ENCODE measurements around the gene HERC4. TPM values are rescaled to one million over a fixed set of nuclear protein-coding genes. Genes with fewer than 3 reads are reported as not detected.

HERC4 gene
- total RNA-seq, 2 experiments from 2014 or later: 46.0 to 46.8 TPM

DNA sequence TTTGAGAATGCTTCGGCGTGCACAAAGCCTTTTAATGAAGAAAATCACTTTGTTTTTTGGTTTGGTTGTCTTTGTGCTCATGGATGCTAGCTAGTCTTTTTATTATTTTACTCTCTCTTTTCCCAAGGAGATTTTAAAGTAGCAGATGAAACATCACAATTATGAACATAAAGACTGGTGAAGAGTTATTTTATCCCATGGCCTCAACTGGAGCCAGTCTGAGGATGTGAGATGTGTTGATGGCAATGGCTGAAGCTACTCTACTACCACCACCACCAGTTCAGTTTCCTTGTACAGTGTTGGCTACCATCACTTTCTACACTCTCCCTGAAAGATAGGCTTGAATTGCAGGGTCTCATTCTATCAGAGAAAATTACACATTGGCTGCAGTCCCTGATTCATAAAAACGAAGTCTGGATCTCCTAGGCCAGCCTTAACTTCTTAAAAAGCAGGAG lies 494 bp upstream of the HERC4 start:
- H3K4me1 ChIP-seq (ENCODE audit: insufficient read depth, low read length): peaks cover 6% of the 10 kb centered on the region
- intact Hi-C loops (cut with DNase I, micrococcal nuclease): loop anchor here (2.0 to 10.0 kb wide), 8 partner anchors 191 to 829 kb away; partner anchors contain the start of genes HNRNPH3 (in 2 of the 2), PBLD (in 2 of the 2), SIRT1 (in 2 of the 2) and DDX50 (in 1 of the 2)
- no peaks in the 10 kb centered on the region for H3K27me3 Mint-ChIP-seq
- DNase-seq (peak in 1 of 14 experiments; percentile 6), ATAC-seq (ENCODE audit: poor library complexity) (no peak)
- no peaks in the 10 kb centered on the region for H3K9me3 Mint-ChIP-seq
- peak overlapping the region; percentile 93 for H3K4me3 Mint-ChIP-seq
- peak overlapping the region; percentile 88 for H3K4me3 ChIP-seq (ENCODE audit: low read length)
- peaks cover 30% of the 10 kb centered on the region for H3K36me3 Mint-ChIP-seq (ENCODE audit: low read depth)
- TF ChIP-seq, protein P1, sequence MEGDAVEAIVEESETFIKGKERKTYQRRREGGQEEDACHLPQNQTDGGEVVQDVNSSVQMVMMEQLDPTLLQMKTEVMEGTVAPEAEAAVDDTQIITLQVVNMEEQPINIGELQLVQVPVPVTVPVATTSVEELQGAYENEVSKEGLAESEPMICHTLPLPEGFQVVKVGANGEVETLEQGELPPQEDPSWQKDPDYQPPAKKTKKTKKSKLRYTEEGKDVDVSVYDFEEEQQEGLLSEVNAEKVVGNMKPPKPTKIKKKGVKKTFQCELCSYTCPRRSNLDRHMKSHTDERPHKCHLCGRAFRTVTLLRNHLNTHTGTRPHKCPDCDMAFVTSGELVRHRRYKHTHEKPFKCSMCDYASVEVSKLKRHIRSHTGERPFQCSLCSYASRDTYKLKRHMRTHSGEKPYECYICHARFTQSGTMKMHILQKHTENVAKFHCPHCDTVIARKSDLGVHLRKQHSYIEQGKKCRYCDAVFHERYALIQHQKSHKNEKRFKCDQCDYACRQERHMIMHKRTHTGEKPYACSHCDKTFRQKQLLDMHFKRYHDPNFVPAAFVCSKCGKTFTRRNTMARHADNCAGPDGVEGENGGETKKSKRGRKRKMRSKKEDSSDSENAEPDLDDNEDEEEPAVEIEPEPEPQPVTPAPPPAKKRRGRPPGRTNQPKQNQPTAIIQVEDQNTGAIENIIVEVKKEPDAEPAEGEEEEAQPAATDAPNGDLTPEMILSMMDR (IDR thresholded peaks at IDR 0.05): no peak
- peaks cover 46% of the 10 kb centered on the region for H3K4me1 Mint-ChIP-seq (ENCODE audit: low read depth)
- H3K27ac ChIP-seq (ENCODE audit: low read depth in 1 of 2, low read length in 2 of 2): peak overlapping the region; percentile 38 to 94
- peaks cover 10% of the 10 kb centered on the region for H3K36me3 ChIP-seq (ENCODE audit: insufficient read depth, low read length)
- ChIA-PET CTCF (no interaction called here), POLR2A (interaction anchor here (0.8 to 2.7 kb wide), 2 partner anchors 25 to 191 kb away, joined by 3 to 23 read pairs; partner anchors contain the start of gene SIRT1)
- peak overlapping the region; percentile 89 for H3K27ac Mint-ChIP-seq
- H3K27me3 ChIP-seq (ENCODE audit: control insufficient read depth in 1 of 2, insufficient read depth in 2 of 2, low read length in 2 of 2): no peaks in the 10 kb centered on the region
- no peaks in the 10 kb centered on the region for H3K9me3 ChIP-seq (ENCODE audit: control insufficient read depth in 1 of 2, insufficient read depth in 1 of 2, low read length in 2 of 2)

DNA sequence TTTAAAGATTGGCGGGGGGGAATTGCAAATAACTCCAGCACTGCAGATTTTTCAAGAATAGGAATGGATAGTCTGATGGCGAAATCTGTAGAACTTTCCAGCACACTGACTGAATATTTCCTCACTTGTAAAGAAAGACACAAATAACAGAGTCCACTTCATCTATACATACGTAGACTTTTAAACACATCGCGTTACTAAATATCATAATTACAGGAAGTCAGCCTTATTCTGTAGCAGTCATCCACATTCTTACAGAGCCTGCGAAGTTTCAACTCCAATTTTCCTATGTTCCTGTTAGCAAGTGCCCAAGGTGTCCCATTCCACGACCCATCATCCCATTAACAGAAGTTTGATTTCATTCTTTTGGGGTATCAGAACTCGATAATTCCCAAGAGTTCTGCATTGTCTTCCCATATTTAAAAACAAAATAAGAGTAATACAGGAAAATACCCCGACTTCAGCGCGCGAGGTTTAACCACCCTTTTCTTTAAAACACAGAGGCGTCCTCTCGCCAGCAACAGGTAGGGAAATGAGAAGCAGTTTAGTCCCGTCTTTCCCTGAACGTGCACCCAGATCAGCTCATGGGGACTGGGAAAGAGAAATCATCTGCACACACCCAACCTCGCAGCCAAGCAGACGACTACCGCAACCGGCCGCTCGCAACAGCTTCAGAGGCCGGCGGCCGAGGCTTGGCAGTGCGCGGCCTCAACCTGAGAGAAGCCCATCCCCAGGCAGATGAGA lies 880 bp downstream of the HERC4 start:
- no peaks in the 10 kb centered on the region for H3K9me3 ChIP-seq (ENCODE audit: control insufficient read depth in 1 of 2, insufficient read depth in 1 of 2, low read length in 2 of 2)
- ChIA-PET CTCF (no interaction called here), POLR2A (interaction anchor here (0.7 to 2.7 kb wide), 3 partner anchors 189 to 258 kb away, joined by 3 to 23 read pairs (median 5); partner anchors contain the start of genes HNRNPH3 and SIRT1)
- no peaks in the 10 kb centered on the region for H3K27me3 ChIP-seq (ENCODE audit: control insufficient read depth in 1 of 2, insufficient read depth in 2 of 2, low read length in 2 of 2)
- peak overlapping the region; percentile 93 for H3K4me3 Mint-ChIP-seq
- peak in 2 of 14 experiments; percentile 29 to 30 for DNase-seq
- peaks cover 39% of the 10 kb centered on the region for H3K36me3 Mint-ChIP-seq (ENCODE audit: low read depth)
- peaks cover 14% of the 10 kb centered on the region for H3K36me3 ChIP-seq (ENCODE audit: insufficient read depth, low read length)
- peak overlapping the region; percentile 88 for H3K4me3 ChIP-seq (ENCODE audit: low read length)
- no peak for ATAC-seq (ENCODE audit: poor library complexity)
- no peaks in the 10 kb centered on the region for H3K9me3 Mint-ChIP-seq
- peak overlapping the region; percentile 89 for H3K27ac Mint-ChIP-seq
- peak overlapping the region; percentile 94 for H3K27ac ChIP-seq (ENCODE audit: low read depth in 1 of 2, low read length in 2 of 2)
- H3K4me1 Mint-ChIP-seq (ENCODE audit: low read depth): peaks cover 50% of the 10 kb centered on the region
- H3K27me3 Mint-ChIP-seq: no peaks in the 10 kb centered on the region
- intact Hi-C loops (cut with DNase I, micrococcal nuclease): loop anchor here (2.0 to 10.0 kb wide), 9 partner anchors 42 to 831 kb away; partner anchors contain the start of genes SIRT1 (in 2 of the 2), CCAR1 (in 1 of the 2), DDX50 (in 1 of the 2) and RUFY2 (in 1 of the 2)
- TF ChIP-seq, protein P1 (IDR thresholded peaks at IDR 0.05): no peak
- peaks cover 6% of the 10 kb centered on the region for H3K4me1 ChIP-seq (ENCODE audit: insufficient read depth, low read length)

DNA sequence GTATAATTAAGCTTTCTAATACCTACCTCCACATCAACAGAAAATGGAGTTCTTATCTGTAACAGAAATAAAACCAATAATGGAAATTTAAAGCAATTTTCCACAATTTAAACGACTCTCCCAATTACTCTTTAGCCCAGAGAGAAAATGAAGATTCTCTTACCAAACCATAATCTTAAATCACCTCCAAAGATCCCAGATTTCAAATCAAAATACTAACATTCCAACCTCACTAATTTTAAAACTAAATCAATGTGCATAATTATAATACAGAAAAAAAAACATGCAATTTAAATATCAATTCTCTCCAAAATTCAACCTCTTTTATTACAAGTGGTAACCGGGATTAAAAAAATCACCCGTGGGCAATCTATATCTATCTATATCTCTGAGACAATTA lies 1.5 kb downstream of the HERC4 start:
- intact Hi-C loops (cut with DNase I, micrococcal nuclease): loop anchor here (2.0 to 10.0 kb wide), 9 partner anchors 41 to 831 kb away; partner anchors contain the start of genes SIRT1 (in 2 of the 2), CCAR1 (in 1 of the 2), DDX50 (in 1 of the 2) and RUFY2 (in 1 of the 2)
- peak overlapping the region; percentile 89 for H3K27ac Mint-ChIP-seq
- peaks cover 55% of the 10 kb centered on the region for H3K4me1 Mint-ChIP-seq (ENCODE audit: low read depth)
- no peaks in the 10 kb centered on the region for H3K27me3 ChIP-seq (ENCODE audit: control insufficient read depth in 1 of 2, insufficient read depth in 2 of 2, low read length in 2 of 2)
- TF ChIP-seq, protein P1 (IDR thresholded peaks at IDR 0.05): no peak
- H3K27me3 Mint-ChIP-seq: no peaks in the 10 kb centered on the region
- no peaks in the 10 kb centered on the region for H3K9me3 Mint-ChIP-seq
- peaks cover 6% of the 10 kb centered on the region for H3K4me1 ChIP-seq (ENCODE audit: insufficient read depth, low read length)
- ATAC-seq (ENCODE audit: poor library complexity): no peak
- ChIA-PET CTCF (no interaction called here), POLR2A (interaction anchor here (1.7 kb wide), 1 partner anchor 13 kb away, joined by 7 read pairs; no protein-coding TSS in a partner anchor)
- H3K36me3 ChIP-seq (ENCODE audit: insufficient read depth, low read length): peaks cover 20% of the 10 kb centered on the region
- peak overlapping the region; percentile 93 for H3K4me3 Mint-ChIP-seq
- no peak for DNase-seq
- peaks cover 44% of the 10 kb centered on the region for H3K36me3 Mint-ChIP-seq (ENCODE audit: low read depth)
- H3K27ac ChIP-seq (ENCODE audit: low read depth in 1 of 2, low read length in 2 of 2): no peak overlapping the region
- H3K4me3 ChIP-seq (ENCODE audit: low read length): peak overlapping the region; percentile 88
- no peaks in the 10 kb centered on the region for H3K9me3 ChIP-seq (ENCODE audit: control insufficient read depth in 1 of 2, insufficient read depth in 1 of 2, low read length in 2 of 2)

Data from CD4-positive, alpha-beta T cell (primary cell).